Measurements from ENCODE around the gene PALS1.

DNA sequence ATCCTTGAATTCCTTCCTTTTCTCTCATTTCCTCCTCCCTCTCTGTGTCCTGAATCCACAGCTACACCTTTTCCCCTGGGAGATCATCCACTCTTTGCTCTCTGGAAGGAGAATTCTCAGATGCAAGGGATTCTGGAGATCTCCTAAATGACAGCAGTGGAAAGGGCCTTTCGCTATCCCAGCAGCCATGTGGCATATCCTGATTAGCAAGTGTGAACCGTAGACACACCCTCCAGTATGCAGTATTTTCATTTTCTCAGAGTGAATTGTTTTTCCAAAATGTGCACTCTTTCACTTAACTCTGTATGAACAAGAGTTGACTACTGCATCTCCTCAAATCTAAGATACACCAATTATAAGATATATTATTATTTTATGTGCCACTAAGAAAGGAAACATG, 46.0 kb upstream of the PALS1 start:
- TF ChIP-seq, protein P1, sequence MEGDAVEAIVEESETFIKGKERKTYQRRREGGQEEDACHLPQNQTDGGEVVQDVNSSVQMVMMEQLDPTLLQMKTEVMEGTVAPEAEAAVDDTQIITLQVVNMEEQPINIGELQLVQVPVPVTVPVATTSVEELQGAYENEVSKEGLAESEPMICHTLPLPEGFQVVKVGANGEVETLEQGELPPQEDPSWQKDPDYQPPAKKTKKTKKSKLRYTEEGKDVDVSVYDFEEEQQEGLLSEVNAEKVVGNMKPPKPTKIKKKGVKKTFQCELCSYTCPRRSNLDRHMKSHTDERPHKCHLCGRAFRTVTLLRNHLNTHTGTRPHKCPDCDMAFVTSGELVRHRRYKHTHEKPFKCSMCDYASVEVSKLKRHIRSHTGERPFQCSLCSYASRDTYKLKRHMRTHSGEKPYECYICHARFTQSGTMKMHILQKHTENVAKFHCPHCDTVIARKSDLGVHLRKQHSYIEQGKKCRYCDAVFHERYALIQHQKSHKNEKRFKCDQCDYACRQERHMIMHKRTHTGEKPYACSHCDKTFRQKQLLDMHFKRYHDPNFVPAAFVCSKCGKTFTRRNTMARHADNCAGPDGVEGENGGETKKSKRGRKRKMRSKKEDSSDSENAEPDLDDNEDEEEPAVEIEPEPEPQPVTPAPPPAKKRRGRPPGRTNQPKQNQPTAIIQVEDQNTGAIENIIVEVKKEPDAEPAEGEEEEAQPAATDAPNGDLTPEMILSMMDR (IDR thresholded peaks at IDR 0.05; ENCODE audit: low read depth, low read length, missing input control) = no peak
- TF ChIP-seq RXRA (IDR thresholded peaks at IDR 0.05) = no peak
- no peak for TF ChIP-seq GABPA (IDR thresholded peaks at IDR 0.05 in 1 of 2, conservative IDR thresholded peaks at IDR 0.05 in 1 of 2)
- no peak for TF ChIP-seq RAD21 (IDR thresholded peaks at IDR 0.05)
- TF ChIP-seq FOXA1 (IDR thresholded peaks at IDR 0.05) = no peak
- TF ChIP-seq TAF1 (conservative IDR thresholded peaks at IDR 0.05) = no peak
- TF ChIP-seq EGR1 (IDR thresholded peaks at IDR 0.05; ENCODE audit: low read depth in 2 of 2) = no peak
- TF ChIP-seq NR2F2 (IDR thresholded peaks at IDR 0.05) = no peak
- TF ChIP-seq, protein P2, sequence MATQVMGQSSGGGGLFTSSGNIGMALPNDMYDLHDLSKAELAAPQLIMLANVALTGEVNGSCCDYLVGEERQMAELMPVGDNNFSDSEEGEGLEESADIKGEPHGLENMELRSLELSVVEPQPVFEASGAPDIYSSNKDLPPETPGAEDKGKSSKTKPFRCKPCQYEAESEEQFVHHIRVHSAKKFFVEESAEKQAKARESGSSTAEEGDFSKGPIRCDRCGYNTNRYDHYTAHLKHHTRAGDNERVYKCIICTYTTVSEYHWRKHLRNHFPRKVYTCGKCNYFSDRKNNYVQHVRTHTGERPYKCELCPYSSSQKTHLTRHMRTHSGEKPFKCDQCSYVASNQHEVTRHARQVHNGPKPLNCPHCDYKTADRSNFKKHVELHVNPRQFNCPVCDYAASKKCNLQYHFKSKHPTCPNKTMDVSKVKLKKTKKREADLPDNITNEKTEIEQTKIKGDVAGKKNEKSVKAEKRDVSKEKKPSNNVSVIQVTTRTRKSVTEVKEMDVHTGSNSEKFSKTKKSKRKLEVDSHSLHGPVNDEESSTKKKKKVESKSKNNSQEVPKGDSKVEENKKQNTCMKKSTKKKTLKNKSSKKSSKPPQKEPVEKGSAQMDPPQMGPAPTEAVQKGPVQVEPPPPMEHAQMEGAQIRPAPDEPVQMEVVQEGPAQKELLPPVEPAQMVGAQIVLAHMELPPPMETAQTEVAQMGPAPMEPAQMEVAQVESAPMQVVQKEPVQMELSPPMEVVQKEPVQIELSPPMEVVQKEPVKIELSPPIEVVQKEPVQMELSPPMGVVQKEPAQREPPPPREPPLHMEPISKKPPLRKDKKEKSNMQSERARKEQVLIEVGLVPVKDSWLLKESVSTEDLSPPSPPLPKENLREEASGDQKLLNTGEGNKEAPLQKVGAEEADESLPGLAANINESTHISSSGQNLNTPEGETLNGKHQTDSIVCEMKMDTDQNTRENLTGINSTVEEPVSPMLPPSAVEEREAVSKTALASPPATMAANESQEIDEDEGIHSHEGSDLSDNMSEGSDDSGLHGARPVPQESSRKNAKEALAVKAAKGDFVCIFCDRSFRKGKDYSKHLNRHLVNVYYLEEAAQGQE (IDR thresholded peaks at IDR 0.05) = no peak
- TF ChIP-seq, protein P3, sequence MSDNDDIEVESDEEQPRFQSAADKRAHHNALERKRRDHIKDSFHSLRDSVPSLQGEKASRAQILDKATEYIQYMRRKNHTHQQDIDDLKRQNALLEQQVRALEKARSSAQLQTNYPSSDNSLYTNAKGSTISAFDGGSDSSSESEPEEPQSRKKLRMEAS (IDR thresholded peaks at IDR 0.05) = no peak
- no peak for TF ChIP-seq SP1 (IDR thresholded peaks at IDR 0.05)
- TF ChIP-seq YY1 (IDR thresholded peaks at IDR 0.05) = no peak

Data from liver (tissue), 3 donors.